A673 (cell line): ENCODE results near the gene LYL1.

ENCODE experiments used
- CTCF ChIP-seq: fragments of 300-800, 200-600 bp; sonication (generic); conservative IDR thresholded peaks from 2 replicates; pipeline ENCODE4 v1.5.1; 2017; ENCODE audit warnings: low read depth, mild to moderate bottlenecking, antibody characterized with exemption, low read length, moderate library complexity, mixed read lengths
- EZH2 ChIP-seq: fragments of 200-600 bp; sonication (generic); IDR thresholded peaks from 2 replicates; pipeline ENCODE4 v1.6.1; 2017; ENCODE audit warnings: borderline replicate concordance, low read depth, mild to moderate bottlenecking, mixed read lengths, antibody characterized with exemption, low read length; ENCODE audit not compliant: poor library complexity, severe bottlenecking

GRCh38 chr19:13074378-13074777 lies 28.3 kb downstream of the LYL1 start:
- TF ChIP-seq CTCF (no peak), EZH2 (no peak)
